GM21367 (cell line): Measurements from ENCODE around the gene COL17A1.

Experiments
- ATAC-seq: cut with Tn5 transposase; IDR thresholded peaks from one replicate; pipeline ENCODE4 v1.9.1; 2021; ENCODE audit not compliant: unreplicated experiment

Gene COL17A1

GRCh38 chr10:103991393-103992128 is 94.1 kb downstream of the COL17A1 start:
- ATAC-seq = no peak

- ATAC-seq = no peak
Observed at GRCh38 chr10:103990531-103990930, 95.1 kb downstream of the COL17A1 start.

- no peak for ATAC-seq
Observed at GRCh38 chr10:103990121-103990520, 95.6 kb downstream of the COL17A1 start.

GRCh38 chr10:103986360-103986759 is 99.3 kb downstream of the COL17A1 start:
- ATAC-seq = no peak

GRCh38 chr10:103985726-103986125 is 100.0 kb downstream of the COL17A1 start:
- no peak for ATAC-seq

- peak; percentile 87 for ATAC-seq
Observed at GRCh38 chr10:103983367-103983911, 102.2 kb downstream of the COL17A1 start.

- no peak for ATAC-seq
Observed at GRCh38 chr10:103982639-103983038, 103.0 kb downstream of the COL17A1 start.
